HG03439 (cell line): ENCODE measurements around the gene SNRPE.
"Not testable (repeated sequence)": the region's sequence is repeated elsewhere in the genome, so short reads cannot be mapped to it uniquely, and the experiment has no call there.

Experiments used
- ATAC-seq: cut with Tn5 transposase; IDR thresholded peaks from one replicate; pipeline ENCODE4 v1.9.1; 2021; ENCODE audit warnings: mild to moderate bottlenecking, moderate library complexity; ENCODE audit not compliant: unreplicated experiment

The SNRPE gene

GRCh38 chr1:203861379-203862184 lies at the start of gene SNRPE:
SNRPE (plus strand) TSS chr1:203861599; CDS start chr1:203861660, 61 bp downstream.
- peak; percentile 94 for ATAC-seq

DNA sequence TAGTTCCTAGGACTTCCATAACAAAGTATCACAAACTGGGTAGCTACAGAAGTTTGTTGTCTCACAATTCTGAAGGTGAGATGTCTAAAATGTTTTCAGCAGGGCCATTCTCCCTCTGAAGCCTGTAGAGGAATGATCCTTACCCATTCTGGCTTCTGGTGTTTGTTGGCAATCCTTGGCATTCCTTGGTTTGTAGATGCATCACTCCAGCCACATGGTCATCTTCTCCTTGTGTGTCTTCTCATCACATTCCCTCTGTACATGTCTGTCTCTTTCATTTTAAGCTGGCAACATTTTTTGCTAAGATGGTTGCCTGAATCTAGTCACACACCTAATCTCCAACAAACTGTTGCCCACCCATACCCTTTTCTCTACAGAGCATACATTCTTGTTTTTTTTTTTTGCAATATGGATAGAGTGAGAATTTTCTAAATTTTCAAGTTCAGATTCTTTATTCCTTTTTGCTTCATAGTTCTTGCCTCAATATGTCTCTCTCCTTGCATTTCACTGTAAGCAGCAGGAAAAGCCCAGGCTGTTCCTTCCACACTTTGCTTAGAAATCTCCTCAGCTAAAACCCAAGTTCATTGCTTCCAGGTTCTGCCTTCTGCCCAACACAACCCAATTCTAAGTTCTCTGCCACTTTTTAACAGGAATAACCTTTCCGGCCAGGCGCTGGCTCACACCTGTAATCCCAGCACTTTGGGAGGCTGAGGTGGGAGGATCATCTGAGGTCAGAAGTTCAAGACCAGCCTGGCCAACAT lies 47.6 kb upstream of the SNRPE start:
- no peak for ATAC-seq

DNA sequence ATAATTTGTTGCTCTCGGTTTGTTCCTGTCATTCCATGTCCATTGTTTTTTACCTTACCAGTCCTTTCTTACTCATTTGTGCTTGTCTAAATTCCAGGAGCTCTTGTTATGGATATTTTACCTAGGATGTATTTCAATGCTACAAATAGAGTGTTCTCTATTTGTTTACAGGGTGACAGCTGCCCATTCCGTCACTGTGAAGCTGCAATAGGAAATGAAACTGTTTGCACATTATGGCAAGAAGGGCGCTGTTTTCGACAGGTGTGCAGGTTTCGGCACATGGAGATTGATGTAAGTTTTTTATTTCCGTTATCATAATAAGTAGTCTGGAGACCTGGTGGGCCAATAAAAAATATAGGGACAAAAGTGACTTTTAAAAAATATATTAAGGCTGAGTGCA lies 43.0 kb upstream of the SNRPE start:
- no peak for ATAC-seq

DNA sequence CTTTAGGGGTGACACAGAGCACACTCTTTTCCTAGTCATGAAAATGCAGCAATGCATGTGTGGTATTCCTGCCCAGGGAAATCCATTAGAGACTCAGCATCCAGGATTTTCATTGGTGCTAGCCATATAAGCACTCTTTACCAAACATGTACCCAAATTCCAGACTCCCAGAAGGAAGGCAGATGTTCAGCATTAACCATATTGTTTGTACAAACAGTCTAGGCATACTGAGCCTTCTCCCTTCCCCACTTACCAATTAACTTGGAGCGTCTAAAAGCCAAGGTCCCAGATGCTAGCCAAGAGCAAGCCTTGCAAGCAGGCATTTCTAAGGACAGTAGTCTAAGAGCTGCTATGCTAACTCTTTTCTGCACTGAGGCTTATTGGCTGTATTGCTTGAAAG lies 38.1 kb upstream of the SNRPE start:
- no peak for ATAC-seq

DNA sequence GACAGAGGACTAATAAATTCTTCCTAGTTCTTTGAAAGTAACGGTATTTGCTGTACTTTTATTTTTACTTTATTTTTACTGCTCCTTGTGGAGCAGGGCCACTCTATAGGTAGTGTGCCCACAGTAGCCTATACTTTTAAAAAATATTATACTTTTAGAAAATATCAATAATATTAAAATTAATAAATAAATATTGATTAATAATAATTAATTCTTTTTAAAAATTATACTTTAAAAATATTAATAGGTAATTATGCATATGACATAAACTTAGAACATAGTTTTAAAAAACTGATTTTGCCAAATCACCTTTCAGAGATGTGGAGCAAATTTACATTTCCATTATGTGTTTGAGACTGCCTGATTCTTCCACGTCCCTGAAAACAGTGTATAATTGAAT lies 35.2 kb upstream of the SNRPE start:
- ATAC-seq: no peak

DNA sequence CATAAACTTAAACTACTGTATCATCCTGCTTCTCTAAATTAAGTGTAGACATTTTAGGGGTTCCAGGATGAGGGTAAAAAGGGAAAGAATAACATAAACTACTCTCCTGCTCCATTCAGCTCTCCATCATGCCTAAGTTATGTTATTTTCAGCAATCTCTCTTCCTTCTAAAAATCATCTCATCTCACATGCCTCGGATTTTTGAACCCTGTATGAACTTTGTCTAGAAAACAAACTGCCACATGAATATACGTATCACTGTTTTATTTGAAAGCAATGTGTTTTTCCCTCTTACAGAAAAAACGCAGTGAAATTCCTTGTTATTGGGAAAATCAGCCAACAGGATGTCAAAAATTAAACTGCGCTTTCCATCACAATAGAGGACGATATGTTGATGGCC lies 33.4 kb upstream of the SNRPE start:
- no peak for ATAC-seq

DNA sequence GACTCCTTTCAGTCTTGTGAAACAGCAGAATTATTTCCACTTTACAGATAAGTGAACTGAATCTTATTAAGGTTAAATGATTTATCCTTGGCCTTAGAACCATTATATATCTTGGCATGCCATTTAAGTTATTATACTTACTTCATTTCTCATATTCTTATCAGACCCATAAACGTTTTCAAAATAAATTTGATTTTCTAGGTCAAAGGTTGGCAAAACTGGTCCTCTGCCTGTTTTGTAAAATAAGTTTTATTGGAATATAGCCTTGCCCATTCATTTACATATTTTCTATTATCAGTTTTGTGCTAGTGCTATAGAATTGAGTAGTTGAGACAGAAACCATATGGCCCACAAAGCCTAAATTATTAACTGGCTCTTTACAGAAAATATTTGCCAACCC lies 32.9 kb upstream of the SNRPE start:
- no peak for ATAC-seq

DNA sequence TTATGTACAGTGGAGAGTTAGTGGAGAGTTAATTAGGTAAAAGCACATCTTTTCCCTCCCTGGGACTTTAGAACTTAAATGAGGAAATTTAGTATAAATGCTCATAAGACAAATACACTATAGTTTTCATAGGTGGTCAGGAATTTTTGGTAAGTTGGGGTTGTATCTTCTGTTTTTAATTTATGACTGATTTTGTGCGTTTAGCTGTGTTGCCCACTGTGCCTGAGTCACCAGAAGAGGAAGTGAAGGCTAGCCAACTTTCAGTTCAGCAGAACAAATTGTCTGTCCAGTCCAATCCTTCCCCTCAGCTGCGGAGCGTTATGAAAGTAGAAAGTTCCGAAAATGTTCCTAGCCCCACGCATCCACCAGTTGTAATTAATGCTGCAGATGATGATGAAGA lies 32.2 kb upstream of the SNRPE start:
- ATAC-seq: not testable (repeated sequence)

DNA sequence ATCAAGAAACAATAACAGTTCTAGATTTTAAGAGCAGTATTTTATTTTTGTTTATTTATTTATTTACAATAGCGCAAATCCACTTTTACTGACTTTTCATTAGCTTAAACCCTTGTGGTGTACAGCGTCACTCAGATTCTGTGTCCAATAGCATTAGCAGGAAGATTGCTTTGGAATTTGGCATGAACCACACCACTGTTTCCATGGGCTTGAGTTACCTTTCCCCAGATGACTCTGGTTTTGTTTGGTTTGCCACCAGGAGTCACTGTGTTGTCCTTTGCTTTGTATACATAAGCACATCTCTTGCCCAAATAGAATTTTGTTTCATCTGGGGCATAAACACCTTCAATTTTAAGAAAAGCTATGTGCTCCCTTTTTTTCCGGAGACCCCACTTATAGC lies 25.9 kb upstream of the SNRPE start:
- ATAC-seq: no peak

GRCh38 chr1:203839081-203839480 lies 22.3 kb upstream of the SNRPE start:
- ATAC-seq: no peak

- no peak for ATAC-seq
These were observed 21.1 kb upstream of the SNRPE start for GRCh38 chr1:203840208-203840808.

DNA sequence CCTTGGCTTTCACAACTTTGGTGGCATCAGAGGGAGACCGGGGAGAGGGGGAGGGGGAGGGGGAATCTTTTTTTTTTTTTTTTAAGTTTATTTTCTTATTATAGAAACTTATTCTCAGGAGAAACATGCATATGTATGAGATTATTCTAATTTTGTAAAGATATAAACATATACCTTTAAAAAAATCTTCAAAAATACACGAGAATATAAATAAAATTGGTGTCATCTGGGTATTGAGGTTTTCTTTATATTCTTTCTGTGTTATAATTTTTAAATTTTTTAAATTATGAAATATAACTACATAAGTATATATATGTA lies 18.9 kb upstream of the SNRPE start:
- ATAC-seq: no peak

- ATAC-seq: no peak
These were observed 18.0 kb upstream of the SNRPE start for GRCh38 chr1:203843435-203843834.

GRCh38 chr1:203853112-203853511 lies 8.3 kb upstream of the SNRPE start:
- not testable (repeated sequence) for ATAC-seq

- no peak for ATAC-seq
These were observed 3.3 kb upstream of the SNRPE start for GRCh38 chr1:203858055-203858454.

DNA sequence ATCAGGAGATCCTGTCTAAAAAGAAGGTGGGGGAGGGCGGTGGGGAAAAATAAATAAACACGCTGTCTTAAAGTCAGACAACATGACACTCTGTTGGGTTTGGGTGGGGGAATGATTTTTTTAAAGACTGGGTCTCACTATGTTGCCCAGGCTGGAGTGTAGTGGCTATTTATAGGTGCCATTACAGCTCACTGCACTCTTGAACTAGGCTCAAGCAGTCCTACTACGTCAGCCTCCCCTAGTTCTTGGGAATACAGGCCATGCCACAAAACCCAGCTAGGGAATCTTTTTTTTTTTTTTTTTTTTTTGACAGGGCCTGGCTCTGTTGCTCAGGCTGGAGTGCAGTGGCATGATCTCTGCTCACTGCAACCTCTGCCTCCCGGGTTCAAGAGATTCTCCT lies 2.4 kb upstream of the SNRPE start:
- ATAC-seq: no peak

DNA sequence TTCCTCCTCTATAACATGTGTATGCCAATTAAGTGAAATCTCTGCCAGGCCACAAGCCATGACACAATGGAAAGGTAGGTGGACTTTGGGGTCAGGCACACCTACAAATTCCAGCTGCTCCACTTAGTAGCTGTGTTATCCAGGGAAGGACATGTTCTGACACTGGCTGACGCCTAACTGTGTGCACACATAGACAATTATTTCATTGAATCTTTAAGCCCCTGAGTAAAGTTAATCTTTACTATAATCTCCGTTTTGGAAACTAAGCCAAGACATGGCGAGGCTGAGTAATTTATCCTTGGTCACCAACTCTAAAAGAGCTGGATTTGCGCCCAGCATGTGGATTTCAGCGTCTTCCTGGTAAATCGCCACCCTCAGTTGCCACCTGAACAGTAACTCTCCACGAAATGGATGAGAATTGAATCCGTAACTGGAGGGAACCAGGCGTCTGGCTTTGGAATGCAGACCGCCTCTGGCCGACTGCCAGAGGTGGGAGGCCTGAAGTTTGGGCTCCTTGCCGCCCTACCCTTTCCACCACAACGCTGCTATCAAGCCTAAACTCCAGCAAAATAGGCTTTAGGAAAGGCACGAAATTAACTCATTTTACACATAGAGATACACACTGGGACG lies 888 bp upstream of the SNRPE start:
- ATAC-seq: no peak

GRCh38 chr1:203867802-203868201 lies 6.4 kb downstream of the SNRPE start:
- ATAC-seq: no peak

DNA sequence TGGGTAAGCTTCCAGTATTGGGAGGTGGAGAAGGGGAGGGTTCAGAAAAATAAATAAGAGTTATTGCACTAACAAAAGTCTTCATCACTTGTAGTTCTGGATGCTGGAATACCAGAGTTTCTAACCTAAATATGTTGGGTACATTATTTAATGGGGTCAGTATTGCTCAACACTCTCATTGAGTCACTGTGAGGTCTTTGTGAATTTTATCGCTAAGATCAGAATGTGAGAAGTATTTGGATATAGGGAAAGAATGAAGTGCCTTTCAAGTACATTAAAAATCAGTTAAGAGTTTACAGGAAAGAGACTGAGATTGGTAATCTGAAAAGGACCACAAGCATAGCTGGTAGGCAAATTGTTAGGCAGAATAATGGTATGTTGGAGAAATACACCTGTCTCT lies 8.8 kb downstream of the SNRPE start:
- no peak for ATAC-seq

DNA sequence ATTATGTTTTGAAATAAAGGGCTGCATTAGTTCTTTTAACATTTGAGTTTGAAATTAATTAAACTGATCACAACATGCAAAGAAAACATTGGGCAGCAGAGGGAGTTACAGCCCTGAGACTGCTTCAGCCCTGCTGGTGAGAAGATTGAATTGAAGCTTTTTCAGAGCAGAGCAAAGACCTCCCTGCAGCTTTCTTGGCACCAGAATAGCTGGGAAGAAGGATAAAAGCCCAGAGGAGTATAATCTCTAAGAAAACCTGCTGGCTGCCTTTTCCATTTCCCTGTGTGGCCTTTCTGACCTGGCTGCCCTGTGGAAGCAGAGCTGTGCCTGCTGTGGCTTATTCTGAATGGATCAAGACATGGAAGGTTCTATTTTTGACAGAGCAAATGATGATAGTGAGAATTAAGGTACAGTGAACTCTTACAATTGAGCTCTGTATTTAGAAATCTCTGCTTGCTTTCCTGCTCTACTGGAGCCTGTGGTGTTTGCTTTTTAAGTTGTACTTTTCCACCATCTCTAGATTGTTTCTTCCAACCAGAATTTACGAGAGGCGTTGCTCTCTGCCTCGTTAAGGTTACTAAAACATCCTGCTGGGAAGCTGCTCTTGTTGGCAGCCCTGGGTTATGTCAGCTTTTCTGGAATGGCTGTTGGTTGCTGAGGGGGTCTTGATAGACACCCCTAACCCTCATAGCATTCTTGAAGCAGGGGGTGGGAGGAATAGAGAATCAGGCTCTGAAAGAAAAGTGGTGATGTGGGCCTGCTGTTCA lies 9.9 kb downstream of the SNRPE start:
- no peak for ATAC-seq

DNA sequence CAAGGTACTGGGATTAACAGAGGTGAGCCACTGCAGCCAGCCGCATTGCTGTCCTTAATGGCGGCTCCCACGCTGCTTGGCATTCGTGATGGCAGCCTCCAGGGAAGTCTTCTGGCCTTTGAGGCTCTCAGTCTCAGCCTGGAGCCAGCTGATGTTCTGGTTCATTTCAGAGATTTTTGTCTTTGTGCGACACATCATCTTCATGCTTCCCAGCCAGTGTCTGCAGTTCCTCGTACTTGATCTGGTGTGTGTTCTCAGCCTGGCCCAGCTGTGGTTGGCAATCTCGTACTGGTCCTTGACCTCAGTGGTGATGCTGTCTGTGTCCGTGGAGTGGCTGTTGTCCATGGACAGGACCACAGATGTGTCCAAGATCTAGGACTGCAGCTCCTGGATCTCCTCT lies 11.7 kb downstream of the SNRPE start:
- ATAC-seq: no peak
